Muscle layer of duodenum (tissue), 2 donors: ENCODE data around the gene OGFR.

Source experiments
- H3K27ac ChIP-seq: one replicate; pipeline ENCODE4 v1.7.0; 2013; ENCODE audit warnings: mild to moderate bottlenecking, low read length
- H3K27me3 ChIP-seq: one replicate; pipeline ENCODE4 v1.7.0; 2013; ENCODE audit warnings: low read depth, mild to moderate bottlenecking, control low read depth, low read length
- H3K36me3 ChIP-seq, 2 donors: one replicate each; pipeline ENCODE4 v1.7.0; 2013; ENCODE audit warnings: low read length in 2 of 2, control low read depth in 1 of 2, mild to moderate bottlenecking in 1 of 2; ENCODE audit not compliant: insufficient read depth in 2 of 2, control insufficient read depth in 1 of 2
- H3K4me1 ChIP-seq, 2 donors: one replicate each; pipeline ENCODE4 v1.7.0; 2013; ENCODE audit warnings: low read length in 2 of 2, mild to moderate bottlenecking in 2 of 2, control low read depth in 1 of 2, moderate library complexity in 1 of 2; ENCODE audit not compliant: insufficient read depth in 2 of 2, control insufficient read depth in 1 of 2
- H3K4me3 ChIP-seq, 2 donors: one replicate each; pipeline ENCODE4 v1.7.0; 2013; ENCODE audit warnings: low read length in 2 of 2, low read depth in 1 of 2, mild to moderate bottlenecking in 1 of 2
- H3K9me3 ChIP-seq, 2 donors: one replicate each; pipeline ENCODE4 v1.7.0; 2013; ENCODE audit warnings: low read length in 2 of 2, control low read depth in 1 of 2, mild to moderate bottlenecking in 1 of 2; ENCODE audit not compliant: control insufficient read depth in 1 of 2
- donor health status: healthy.

The OGFR gene

GRCh38 chr20:62825333-62825985 lies 20.8 kb downstream of the OGFR start:
- no peaks in the 10 kb centered on the region for H3K9me3 ChIP-seq
- no peak overlapping the region for H3K4me3 ChIP-seq
- H3K36me3 ChIP-seq, result no peaks in the 10 kb centered on the region
- H3K27ac ChIP-seq, result no peak overlapping the region
- peaks cover 0 to 6% of the 10 kb centered on the region in 2 donors for H3K4me1 ChIP-seq
- H3K27me3 ChIP-seq, result no peaks in the 10 kb centered on the region

- Histone ChIP-seq H3K27ac (no peak overlapping the region), H3K4me3 (no peak overlapping the region), H3K27me3 (no peaks in the 10 kb centered on the region), H3K4me1 (peaks cover 0 to 6% of the 10 kb centered on the region in 2 donors), H3K36me3 (no peaks in the 10 kb centered on the region), H3K9me3 (no peaks in the 10 kb centered on the region)
Observed at GRCh38 chr20:62825986-62826645, 21.5 kb downstream of the OGFR start.

GRCh38 chr20:62826646-62827310 lies 22.1 kb downstream of the OGFR start:
- H3K4me3 ChIP-seq, result no peak overlapping the region
- H3K4me1 ChIP-seq, result peaks cover 0 to 7% of the 10 kb centered on the region in 2 donors
- H3K9me3 ChIP-seq, result no peaks in the 10 kb centered on the region
- no peaks in the 10 kb centered on the region for H3K27me3 ChIP-seq
- no peak overlapping the region for H3K27ac ChIP-seq
- H3K36me3 ChIP-seq, result no peaks in the 10 kb centered on the region

GRCh38 chr20:62827311-62828038 lies 22.8 kb downstream of the OGFR start:
- no peaks in the 10 kb centered on the region for H3K27me3 ChIP-seq
- no peaks in the 10 kb centered on the region for H3K9me3 ChIP-seq
- H3K27ac ChIP-seq, result no peak overlapping the region
- no peak overlapping the region for H3K4me3 ChIP-seq
- peaks cover 0 to 14% of the 10 kb centered on the region in 2 donors for H3K4me1 ChIP-seq
- no peaks in the 10 kb centered on the region for H3K36me3 ChIP-seq

GRCh38 chr20:62828051-62828450 lies 23.4 kb downstream of the OGFR start:
- Histone ChIP-seq H3K4me3 (no peak overlapping the region), H3K4me1 (peaks cover 4 to 19% of the 10 kb centered on the region in 2 donors), H3K9me3 (no peaks in the 10 kb centered on the region), H3K27me3 (no peaks in the 10 kb centered on the region), H3K36me3 (no peaks in the 10 kb centered on the region), H3K27ac (no peak overlapping the region)

GRCh38 chr20:62828511-62829230 lies 24.0 kb downstream of the OGFR start:
- Histone ChIP-seq H3K27ac (no peak overlapping the region), H3K27me3 (no peaks in the 10 kb centered on the region), H3K4me3 (no peak overlapping the region), H3K36me3 (no peaks in the 10 kb centered on the region), H3K9me3 (no peaks in the 10 kb centered on the region), H3K4me1 (peaks cover 4 to 19% of the 10 kb centered on the region in 2 donors)

GRCh38 chr20:62829231-62830230 lies 24.9 kb downstream of the OGFR start:
- Histone ChIP-seq H3K9me3 (no peaks in the 10 kb centered on the region), H3K36me3 (no peaks in the 10 kb centered on the region), H3K4me3 (no peak overlapping the region), H3K27me3 (no peaks in the 10 kb centered on the region), H3K27ac (no peak overlapping the region), H3K4me1 (peaks cover 4 to 16% of the 10 kb centered on the region in 2 donors)

- Histone ChIP-seq H3K27ac (no peak overlapping the region), H3K36me3 (no peaks in the 10 kb centered on the region), H3K4me1 (peaks cover 4 to 13% of the 10 kb centered on the region in 2 donors), H3K9me3 (no peaks in the 10 kb centered on the region), H3K4me3 (no peak overlapping the region), H3K27me3 (no peaks in the 10 kb centered on the region)
Observed at GRCh38 chr20:62830251-62830650, 25.6 kb downstream of the OGFR start.

GRCh38 chr20:62830821-62831220 lies 26.2 kb downstream of the OGFR start:
- H3K27ac ChIP-seq, result no peak overlapping the region
- no peak overlapping the region for H3K4me3 ChIP-seq
- no peaks in the 10 kb centered on the region for H3K27me3 ChIP-seq
- H3K9me3 ChIP-seq, result no peaks in the 10 kb centered on the region
- H3K36me3 ChIP-seq, result no peaks in the 10 kb centered on the region
- peaks cover 4 to 13% of the 10 kb centered on the region in 2 donors for H3K4me1 ChIP-seq

- H3K27ac ChIP-seq, result no peak overlapping the region
- H3K36me3 ChIP-seq, result no peaks in the 10 kb centered on the region
- H3K4me3 ChIP-seq, result no peak overlapping the region
Observed at GRCh38 chr20:62831361-62831788, 26.7 kb downstream of the OGFR start.

More at GRCh38 chr20:62831361-62831788, 26.7 kb downstream of the OGFR start:
- Histone ChIP-seq H3K9me3 (no peaks in the 10 kb centered on the region), H3K27me3 (no peaks in the 10 kb centered on the region), H3K4me1 (peaks cover 4 to 13% of the 10 kb centered on the region in 2 donors)
